K562 (cell line): Measurements from ENCODE around the gene LRRC25. TPM values are rescaled to one million over a fixed set of nuclear protein-coding genes. Genes with fewer than 3 reads are reported as not detected.
A peak's percentile ranks its signal among the peaks of the same experiment; 100 is the strongest.

Experiments used
- ATAC-seq: fragments of 200-7000 bp; cut with Tn5 transposase; 3 replicates; pipeline ENCODE4 v1.9.1; 2020; ENCODE audit warnings: moderate library complexity
- BruUV-seq: library from RNA; stranded (reverse); fragments of 400-500 nt; replicated peaks from 2 replicates; lab custom pipeline; 2021; lab: Mats Ljungman, UMichigan
- CTCF ChIA-PET: fragments of 300-600 bp; formaldehyde crosslinking; extraction: SDS; loops from one replicate; lab custom pipeline; 2021; ENCODE audit warnings: low intra/inter-chr PET ratio; lab: Yijun Ruan, JAX
- POLR2A ChIA-PET: fragments of 300-600, 350-650 bp; sonication (Branson Sonifier 250); formaldehyde crosslinking; extraction: SDS; loops from one replicate; lab custom pipeline; 2021; ENCODE audit warnings: antibody characterized with exemption, inconsistent platforms; lab: Yijun Ruan, JAX
- DNase-seq, 4 experiments: peaks; one replicate each; pipeline versions ENCODE4 v3.0.0 to v3.0.0-alpha.2; 2011 to 2018; ENCODE audit warnings: low spot score in 3 of 4, mixed read lengths in 3 of 4; ENCODE audit errors: extremely low read depth in 1 of 4
- FAIRE-seq: peaks from 2 replicates; lab custom pipeline; 2011; peaks lifted over from hg19 to GRCh38; lab: Jason Lieb, UNC
- H2AFZ ChIP-seq: 2 replicates; pipeline ENCODE4 v1.6.0; 2011; ENCODE audit warnings: low read depth, low read length, control low read depth, inconsistent platforms
- H3K27ac ChIP-seq: fragments of 200-600 bp; 3 replicates; pipeline ENCODE4 v1.8.0; 2011; ENCODE audit warnings: low read depth, mild to moderate bottlenecking, control low read depth, inconsistent platforms, low read length, moderate library complexity, mixed read lengths; ENCODE audit errors: extremely low read depth
- H3K27me3 ChIP-seq, 2 experiments: fragments of 300-600 bp in 1 of 2; 2 replicates in 1 of 2; 3 replicates in 1 of 2; pipeline versions ENCODE4 v1.6.0 to v1.8.0; 2011; ENCODE audit warnings: inconsistent platforms in 2 of 2, low read length in 2 of 2, mild to moderate bottlenecking in 1 of 2, mixed read lengths in 1 of 2, moderate library complexity in 1 of 2; ENCODE audit not compliant: control insufficient read depth in 2 of 2, insufficient read depth in 2 of 2
- H3K36me3 ChIP-seq: fragments of 300-600 bp; 3 replicates; pipeline ENCODE4 v1.8.0; 2011; ENCODE audit warnings: mild to moderate bottlenecking, low read length, inconsistent platforms; ENCODE audit not compliant: control insufficient read depth, insufficient read depth
- H3K4me1 ChIP-seq, 2 experiments: fragments of 200-600 bp in 1 of 2; replicated peaks in 1 of 2; 2 replicates in 1 of 2; 3 replicates in 1 of 2; pipeline versions ENCODE4 v1.5.1 to v1.8.0; 2011; ENCODE audit warnings: inconsistent platforms in 2 of 2, low read length in 2 of 2, mild to moderate bottlenecking in 1 of 2, mixed read lengths in 1 of 2, moderate library complexity in 1 of 2; ENCODE audit not compliant: control insufficient read depth in 2 of 2, insufficient read depth in 2 of 2
- H3K4me2 ChIP-seq: 2 replicates; pipeline ENCODE4 v1.6.1; 2011; ENCODE audit warnings: low read length, control low read depth, inconsistent platforms, mixed read lengths; ENCODE audit not compliant: insufficient read depth
- H3K4me3 ChIP-seq: fragments of 200-600 bp; sonication (generic), shearing (Covaris generic); 2 replicates; pipeline ENCODE4 v1.5.1; 2016; ENCODE audit warnings: control low read depth, inconsistent platforms
- H3K79me2 ChIP-seq: fragments of 200-600 bp; 3 replicates; pipeline ENCODE4 v1.8.0; 2011; ENCODE audit warnings: low read length, inconsistent platforms; ENCODE audit not compliant: control insufficient read depth, insufficient read depth
- H3K9ac ChIP-seq, 2 experiments: 2 replicates each; pipeline versions ENCODE4 v1.6.0 to v1.6.1; 2011; ENCODE audit warnings: low read depth in 2 of 2, low read length in 2 of 2, control low read depth in 1 of 2, inconsistent platforms in 1 of 2, mild to moderate bottlenecking in 1 of 2, mixed read lengths in 1 of 2; ENCODE audit not compliant: insufficient read depth in 1 of 2
- H3K9me1 ChIP-seq: one replicate; pipeline ENCODE4 v1.6.0; 2011; ENCODE audit warnings: inconsistent platforms, mild to moderate bottlenecking, low read length, moderate library complexity; ENCODE audit not compliant: control insufficient read depth, insufficient read depth
- H3K9me3 ChIP-seq: replicated peaks from 2 replicates; pipeline ENCODE4 v1.5.1; 2011; ENCODE audit warnings: low read depth, low read length, inconsistent platforms; ENCODE audit not compliant: control insufficient read depth, insufficient read depth
- H4K20me1 ChIP-seq: replicated peaks from 2 replicates; pipeline ENCODE4 v1.6.1; 2011; ENCODE audit warnings: low read length, inconsistent platforms, mixed read lengths; ENCODE audit not compliant: control insufficient read depth, insufficient read depth
- ARID1B ChIP-seq: fragments of 450-650 bp; IDR thresholded peaks from 2 replicates; pipeline ENCODE4 v1.6.1; 2016; ENCODE audit warnings: antibody characterized with exemption, mild to moderate bottlenecking, inconsistent platforms
- ARID3B ChIP-seq: fragments of 250-450 bp; sonication (Bioruptor Pico); IDR thresholded peaks from 2 replicates; pipeline ENCODE4 v1.4.0; 2020; ENCODE audit warnings: borderline replicate concordance
- ARNT ChIP-seq, 2 experiments: fragments of 450-650 bp; IDR thresholded peaks; 2 replicates each; pipeline ENCODE4 v1.6.1; 2016; ENCODE audit warnings: mild to moderate bottlenecking in 1 of 2
- CBX2 ChIP-seq: fragments of 200-600 bp; sonication (generic); IDR thresholded peaks from one replicate; pipeline ENCODE4 v1.6.1; 2012; ENCODE audit warnings: mild to moderate bottlenecking, low read length, inconsistent platforms; ENCODE audit not compliant: insufficient read depth, poor library complexity, severe bottlenecking
- FOXM1 ChIP-seq, 2 experiments: fragments of 450-650 bp in 1 of 2; sonication (generic) in 1 of 2; formaldehyde crosslinking in 1 of 2; IDR thresholded peaks; 2 replicates each; pipeline versions ENCODE4 v1.6.1 to v1.9.0; 2017 to 2022; ENCODE audit warnings: low read depth in 2 of 2, mild to moderate bottlenecking in 2 of 2, missing genetic modification reagents in 1 of 2, moderate library complexity in 1 of 2
- GABPB1 ChIP-seq: sonication (generic); formaldehyde crosslinking; IDR thresholded peaks from 2 replicates; pipeline ENCODE4 v1.8.0; 2022; ENCODE audit warnings: mild to moderate bottlenecking, missing genetic modification reagents
- KLF6 ChIP-seq: fragments of 250-450 bp; sonication (Bioruptor Pico); IDR thresholded peaks from 2 replicates; pipeline ENCODE4 v1.4.0; 2020; ENCODE audit warnings: mild to moderate bottlenecking, moderate library complexity, borderline replicate concordance
- PCBP1 ChIP-seq: fragments of 200-400 bp; formaldehyde crosslinking; IDR thresholded peaks from 2 replicates; pipeline ENCODE4 v1.6.1; 2018; ENCODE audit warnings: mild to moderate bottlenecking, low read depth, low read length; ENCODE audit not compliant: poor library complexity, severe bottlenecking
- POLR2G ChIP-seq: fragments of 200-400 bp; formaldehyde crosslinking; IDR thresholded peaks from 2 replicates; pipeline ENCODE4 v1.6.1; 2017; ENCODE audit warnings: low read depth, mild to moderate bottlenecking, antibody characterized with exemption, low read length, moderate library complexity
- RBM14 ChIP-seq: fragments of 200-400 bp; formaldehyde crosslinking; IDR thresholded peaks from 2 replicates; pipeline ENCODE4 v1.6.1; 2018; ENCODE audit warnings: low read depth, mild to moderate bottlenecking, low read length, moderate library complexity, borderline replicate concordance; ENCODE audit not compliant: insufficient read depth
- RHOXF2B ChIP-seq: fragments of 250-450 bp; sonication (Bioruptor Pico); conservative IDR thresholded peaks from 2 replicates; pipeline ENCODE4 v1.5.1; 2021
- SFPQ ChIP-seq: fragments of 200-400 bp; formaldehyde crosslinking; IDR thresholded peaks from 2 replicates; pipeline ENCODE4 v1.6.1; 2017; ENCODE audit warnings: mild to moderate bottlenecking, low read depth, low read length, moderate library complexity
- SIRT6 ChIP-seq: IDR thresholded peaks from one replicate; pipeline ENCODE4 v1.6.1; 2012; ENCODE audit warnings: low read depth, mild to moderate bottlenecking, control low read depth, inconsistent platforms, low read length, moderate library complexity
- SRSF7 ChIP-seq: fragments of 200-400 bp; formaldehyde crosslinking; optimal IDR thresholded peaks from 2 replicates; pipeline ENCODE3; 2017; ENCODE audit warnings: mild to moderate bottlenecking, low read depth, low read length
- TGIF2 ChIP-seq: sonication (generic); formaldehyde crosslinking; IDR thresholded peaks from 2 replicates; pipeline ENCODE4 v1.8.1; 2022; ENCODE audit warnings: mild to moderate bottlenecking, missing genetic modification reagents, moderate library complexity
- ZNF431 ChIP-seq: sonication (generic); formaldehyde crosslinking; IDR thresholded peaks from 2 replicates; pipeline ENCODE4 v1.8.0; 2022; ENCODE audit warnings: mild to moderate bottlenecking, missing genetic modification reagents
- ZNF57 ChIP-seq: fragments of 450-650 bp; formaldehyde crosslinking; IDR thresholded peaks from 2 replicates; pipeline ENCODE4 v1.4.0; 2020; ENCODE audit warnings: mild to moderate bottlenecking, moderate library complexity
- WGBS: fragments of 100-300 bp; shearing (Covaris generic); methylation state at CpG from one replicate; pipeline ENCODE4 v1.1.6; 2016; ENCODE audit warnings: low coverage, mixed read lengths; ENCODE audit not compliant: insufficient coverage; ENCODE audit errors: missing lambda C conversion rate; 5-methylcytosine and 5-hydroxymethylcytosine counted together
- in situ Hi-C: fragments of 300-500 bp; cut with MboI; formaldehyde crosslinking; loops from 4 replicates; pipeline ENCODE4 v1.15.0; 2018; ENCODE audit warnings: inconsistent platforms, mixed read lengths
- intact Hi-C: fragments of 100-400 bp; cut with micrococcal nuclease; formaldehyde crosslinking; loops from 2 replicates; pipeline ENCODE4 v1.14.2; 2022
- polyA plus RNA-seq, 8 experiments: library from polyadenylated mRNA; depleted of rRNA in 4 of 8; stranded (reverse) in 5 of 8; unstranded in 3 of 8; fragments of >200 nt; fragmentation: Nextera tagmentation in 2 of 8; fragmentation: Illumina TruSeq in 1 of 8; extraction: Ambion mirVana in 2 of 8; extraction: Trizol in 1 of 8; gene quantifications; 2 replicates each; pipeline versions ENCODE4 v1.2.1 to v1.2.3, GENCODE V29; 2011 to 2014; ENCODE audit warnings: inconsistent platforms in 1 of 8, missing spikeins in 1 of 8
- total RNA-seq, 7 experiments: library from RNA; depleted of rRNA in 6 of 7; stranded (reverse); fragments of >200 nt in 6 of 7; fragmentation: Illumina TruSeq in 2 of 7; extraction: Trizol in 2 of 7; gene quantifications; 2 replicates each; pipeline versions ENCODE4 v1.2.1 to v1.2.3, GENCODE V29; 2011 to 2021; ENCODE audit warnings: low replicate concordance in 1 of 7

LRRC25 gene
- total and polyA plus RNA-seq, 9 of the 15 experiments (the other 6 are each of a cell fraction or from before 2014, with no cell fraction given): 0.07 to 0.36 (median 0.10) TPM; not detected in 3

- FAIRE-seq: peak; percentile 98
- H3K27me3 ChIP-seq: no peaks in the 10 kb centered on the region
- BruUV-seq: no TSS peak
- H3K4me3 ChIP-seq: peak overlapping the region; percentile 1; the same call in 1 of the 2 replicates
- ChIA-PET CTCF (no interaction called here), POLR2A (interaction anchor here (0.6 to 5.4 kb wide), 9 partner anchors 9 to 95 kb away, joined by 3 to 79 read pairs (median 4); partner anchors contain the start of genes GDF15 and JUND)
- peak overlapping the region; percentile 97 for H3K27ac ChIP-seq
- peaks cover 7% of the 10 kb centered on the region; the same call in 1 of the 3 replicates for H3K36me3 ChIP-seq
- H3K4me1 ChIP-seq: peaks cover 59 to 72% of the 10 kb centered on the region in 2 experiments
- 2% methylated on average over 17 of the region's 17 CpGs for WGBS
- ATAC-seq: peak; percentile 93
- in situ Hi-C loops (no loop called here), intact Hi-C loops (loop anchor here (1.0 kb wide), 1 partner anchor 12 kb away; the partner anchor contains the start of gene GDF15)
- DNase-seq: peak; percentile 96 to 99 (median 96)
- peak overlapping the region; percentile 58 for H2AFZ ChIP-seq
- H3K79me2 ChIP-seq: peaks cover 6% of the 10 kb centered on the region
- H4K20me1 ChIP-seq: no peaks in the 10 kb centered on the region
- H3K9me1 ChIP-seq: no peaks in the 10 kb centered on the region
- H3K9me3 ChIP-seq: no peaks in the 10 kb centered on the region
- H3K4me2 ChIP-seq: peak overlapping the region; percentile 89
- peak overlapping the region; percentile 85 to 92 for H3K9ac ChIP-seq
- TF ChIP-seq KLF6 (peak; percentile 74; the same call in 1 of the 2 replicates), RBM14 (no peak), RHOXF2B (CRISPR knock-in tag) (peak; percentile 65; the same call in 1 of the 2 replicates), ARID1B (peak; percentile 98), ZNF57 (CRISPR knock-in tag) (no peak), GABPB1 (CRISPR knock-in tag) (peak; percentile 92), SFPQ (no peak), ARNT (IDR thresholded peaks at IDR 0.05) (peak; percentile 74 to 96; a peak in 3 of 4 replicates), ZNF431 (peak; percentile 76; the same call in 1 of the 2 replicates), ARID3B (0 out of 2 replicates have a peak, but pooled peaks have one; percentile 54), SRSF7 (no peak), SIRT6 (no peak), CBX2 (no peak), POLR2G (peak; percentile 74), PCBP1 (no peak), FOXM1 (IDR thresholded peaks at IDR 0.05; ENCODE audit: low read depth) (peak; percentile 81), FOXM1 (CRISPR knock-in tag; IDR thresholded peaks at IDR 0.05; ENCODE audit: low read depth) (0 out of 2 replicates have a peak, but pooled peaks have one; percentile 29), TGIF2 (CRISPR knock-in tag) (no peak)
These were observed 23.4 kb downstream of the LRRC25 start for GRCh38 chr19:18373892-18374629.
